Lower leg skin (tissue), 3 donors: ENCODE data around the gene HAO1.

Experiments
- POLR2A ChIP-seq, 2 donors: fragments of 450-650 bp; IDR thresholded peaks; one replicate each; pipeline ENCODE4 v1.6.1; 2016 to 2017; ENCODE audit warnings: antibody characterized with exemption in 2 of 2, mild to moderate bottlenecking in 1 of 2, moderate library complexity in 1 of 2
- TF ChIP-seq, protein P1 (sequence below), 3 donors: fragments of 450-650 bp; IDR thresholded peaks; one replicate each; pipeline ENCODE4 v1.5.1; 2016; ENCODE audit warnings: antibody characterized with exemption in 3 of 3, mild to moderate bottlenecking in 3 of 3, moderate library complexity in 2 of 3

DNA sequence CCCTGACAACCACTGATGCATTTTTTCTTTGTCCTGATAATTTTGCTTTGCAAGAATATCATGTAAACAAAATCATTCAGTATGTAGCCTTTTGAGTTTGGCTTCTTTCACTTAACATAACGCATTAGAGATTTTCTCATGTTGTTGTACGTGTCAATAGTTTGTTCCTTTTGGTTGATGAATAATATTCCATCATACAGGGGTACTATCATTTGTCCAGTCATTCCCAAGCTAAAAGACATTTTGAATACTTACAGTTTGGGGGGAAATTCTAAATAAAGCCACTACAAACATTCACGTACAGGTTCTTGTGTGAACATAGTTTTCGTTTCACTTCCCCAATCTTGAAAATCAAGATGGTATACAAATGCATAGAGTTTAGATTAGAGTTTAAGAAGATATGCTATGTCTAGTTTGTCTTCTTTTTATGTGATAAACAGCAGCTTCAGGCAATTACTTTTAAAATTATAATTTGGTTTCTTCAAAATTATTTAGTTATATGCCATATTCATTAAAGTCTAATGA is 5.2 kb downstream of the HAO1 start:
- TF ChIP-seq, protein P1, sequence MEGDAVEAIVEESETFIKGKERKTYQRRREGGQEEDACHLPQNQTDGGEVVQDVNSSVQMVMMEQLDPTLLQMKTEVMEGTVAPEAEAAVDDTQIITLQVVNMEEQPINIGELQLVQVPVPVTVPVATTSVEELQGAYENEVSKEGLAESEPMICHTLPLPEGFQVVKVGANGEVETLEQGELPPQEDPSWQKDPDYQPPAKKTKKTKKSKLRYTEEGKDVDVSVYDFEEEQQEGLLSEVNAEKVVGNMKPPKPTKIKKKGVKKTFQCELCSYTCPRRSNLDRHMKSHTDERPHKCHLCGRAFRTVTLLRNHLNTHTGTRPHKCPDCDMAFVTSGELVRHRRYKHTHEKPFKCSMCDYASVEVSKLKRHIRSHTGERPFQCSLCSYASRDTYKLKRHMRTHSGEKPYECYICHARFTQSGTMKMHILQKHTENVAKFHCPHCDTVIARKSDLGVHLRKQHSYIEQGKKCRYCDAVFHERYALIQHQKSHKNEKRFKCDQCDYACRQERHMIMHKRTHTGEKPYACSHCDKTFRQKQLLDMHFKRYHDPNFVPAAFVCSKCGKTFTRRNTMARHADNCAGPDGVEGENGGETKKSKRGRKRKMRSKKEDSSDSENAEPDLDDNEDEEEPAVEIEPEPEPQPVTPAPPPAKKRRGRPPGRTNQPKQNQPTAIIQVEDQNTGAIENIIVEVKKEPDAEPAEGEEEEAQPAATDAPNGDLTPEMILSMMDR (IDR thresholded peaks at IDR 0.05): no peak
- no peak for TF ChIP-seq POLR2A (IDR thresholded peaks at IDR 0.05)
